H1 (cell line): ENCODE data around the gene ZNF423. TPM values are rescaled to one million over a fixed set of nuclear protein-coding genes. Genes with fewer than 3 reads are reported as not detected.

Source experiments
- BCL11A ChIP-seq, 2 experiments: IDR thresholded peaks; one replicate each; pipeline ENCODE4 v1.6.1; 2011; ENCODE audit warnings: low read depth in 2 of 2, low read length in 2 of 2, mild to moderate bottlenecking in 2 of 2
- CBX5 ChIP-seq: fragments of 300-800, 300-1000 bp; sonication (generic); IDR thresholded peaks from 2 replicates; pipeline ENCODE4 v1.7.1; 2016; ENCODE audit warnings: antibody characterized with exemption, low read length, low read depth
- POLR2A ChIP-seq, 2 experiments: IDR thresholded peaks; 1 replicate in 1 of 2; 2 replicates in 1 of 2; pipeline ENCODE4 v1.6.1; 2011; ENCODE audit warnings: low read depth in 2 of 2, low read length in 2 of 2, mild to moderate bottlenecking in 2 of 2; ENCODE audit errors: control extremely low read depth in 1 of 2
- SAP30 ChIP-seq: fragments of 300-600 bp; sonication (generic); IDR thresholded peaks from 2 replicates; pipeline ENCODE4 v1.7.1; 2012; ENCODE audit warnings: low read length, moderate library complexity, mild to moderate bottlenecking, inconsistent platforms; ENCODE audit not compliant: insufficient read depth, insufficient replicate concordance
- TBP ChIP-seq: IDR thresholded peaks from 2 replicates; pipeline ENCODE4 v1.6.1; 2011; ENCODE audit warnings: low read depth, low read length, improper control_type of control experiment
- TCF12 ChIP-seq: IDR thresholded peaks from 2 replicates; pipeline ENCODE4 v1.6.1; 2011; ENCODE audit warnings: low read depth, mild to moderate bottlenecking, low read length
- TEAD4 ChIP-seq: IDR thresholded peaks from 2 replicates; pipeline ENCODE4 v1.6.1; 2012; ENCODE audit warnings: low read depth, low read length, inconsistent platforms, mixed read lengths
- polyA plus RNA-seq, 7 experiments: library from polyadenylated mRNA; depleted of rRNA in 3 of 7; stranded (reverse) in 5 of 7; unstranded in 2 of 7; fragments of >200 nt in 5 of 7; fragments of 200-250 nt in 2 of 7; gene quantifications; 1 replicate in 5 of 7; 2 replicates in 1 of 7; 4 replicates in 1 of 7; pipeline versions ENCODE4 v1.2.1 to v1.2.3, GENCODE V29; 2011 to 2013; ENCODE audit warnings: missing spikeins in 2 of 7, mixed read lengths in 2 of 7
- total RNA-seq: library from RNA; stranded (reverse); fragmentation: NEBNext Ultra II Directional; extraction: Animal tissue kit (Norgen Biotek cat#: 25700); gene quantifications from 2 replicates; pipeline ENCODE4 v1.2.1, GENCODE V29; 2021
- TF ChIP-seq, protein P1 (sequence below): fragments of 300-600 bp; sonication (generic); IDR thresholded peaks from 2 replicates; pipeline ENCODE4 v1.7.1; 2012; ENCODE audit warnings: low read length, moderate library complexity, mild to moderate bottlenecking, inconsistent platforms; ENCODE audit not compliant: insufficient replicate concordance
- TF ChIP-seq, protein P2 (sequence below), 3 experiments: IDR thresholded peaks; 1 replicate in 2 of 3; 2 replicates in 1 of 3; pipeline versions ENCODE4 v1.5.1 to v1.6.1; 2011; ENCODE audit warnings: low read length in 3 of 3, mild to moderate bottlenecking in 3 of 3, inconsistent platforms in 2 of 3, low read depth in 1 of 3, moderate library complexity in 1 of 3; ENCODE audit not compliant: insufficient read depth in 1 of 3; ENCODE audit errors: control extremely low read depth in 1 of 3

Gene ZNF423
- total and polyA plus RNA-seq, 2 of the 8 experiments (the other 6 are each of a cell fraction or from before 2014, with no cell fraction given), result 38.2 to 52.3 TPM

DNA sequence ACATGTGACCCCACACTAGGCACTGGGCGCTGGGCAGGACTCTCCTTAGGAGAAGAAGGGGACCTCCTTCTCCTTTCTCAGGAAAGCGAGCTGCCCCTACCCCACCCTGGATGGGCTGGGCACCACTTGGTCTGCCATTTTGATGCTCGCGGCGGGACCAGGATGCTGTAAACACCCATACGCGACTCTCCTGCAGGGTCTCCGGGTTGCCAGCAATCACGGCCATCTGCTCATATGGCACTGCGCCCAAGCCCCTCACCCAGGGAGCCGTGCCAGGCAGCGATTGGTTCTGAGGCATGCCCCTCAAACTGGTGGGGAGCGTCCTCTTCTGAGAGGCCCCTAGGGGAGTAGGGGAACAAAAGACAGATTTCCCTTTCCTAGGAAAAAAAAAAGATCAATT, 383.3 kb downstream of the ZNF423 start (continued):
- TF ChIP-seq, protein P1, sequence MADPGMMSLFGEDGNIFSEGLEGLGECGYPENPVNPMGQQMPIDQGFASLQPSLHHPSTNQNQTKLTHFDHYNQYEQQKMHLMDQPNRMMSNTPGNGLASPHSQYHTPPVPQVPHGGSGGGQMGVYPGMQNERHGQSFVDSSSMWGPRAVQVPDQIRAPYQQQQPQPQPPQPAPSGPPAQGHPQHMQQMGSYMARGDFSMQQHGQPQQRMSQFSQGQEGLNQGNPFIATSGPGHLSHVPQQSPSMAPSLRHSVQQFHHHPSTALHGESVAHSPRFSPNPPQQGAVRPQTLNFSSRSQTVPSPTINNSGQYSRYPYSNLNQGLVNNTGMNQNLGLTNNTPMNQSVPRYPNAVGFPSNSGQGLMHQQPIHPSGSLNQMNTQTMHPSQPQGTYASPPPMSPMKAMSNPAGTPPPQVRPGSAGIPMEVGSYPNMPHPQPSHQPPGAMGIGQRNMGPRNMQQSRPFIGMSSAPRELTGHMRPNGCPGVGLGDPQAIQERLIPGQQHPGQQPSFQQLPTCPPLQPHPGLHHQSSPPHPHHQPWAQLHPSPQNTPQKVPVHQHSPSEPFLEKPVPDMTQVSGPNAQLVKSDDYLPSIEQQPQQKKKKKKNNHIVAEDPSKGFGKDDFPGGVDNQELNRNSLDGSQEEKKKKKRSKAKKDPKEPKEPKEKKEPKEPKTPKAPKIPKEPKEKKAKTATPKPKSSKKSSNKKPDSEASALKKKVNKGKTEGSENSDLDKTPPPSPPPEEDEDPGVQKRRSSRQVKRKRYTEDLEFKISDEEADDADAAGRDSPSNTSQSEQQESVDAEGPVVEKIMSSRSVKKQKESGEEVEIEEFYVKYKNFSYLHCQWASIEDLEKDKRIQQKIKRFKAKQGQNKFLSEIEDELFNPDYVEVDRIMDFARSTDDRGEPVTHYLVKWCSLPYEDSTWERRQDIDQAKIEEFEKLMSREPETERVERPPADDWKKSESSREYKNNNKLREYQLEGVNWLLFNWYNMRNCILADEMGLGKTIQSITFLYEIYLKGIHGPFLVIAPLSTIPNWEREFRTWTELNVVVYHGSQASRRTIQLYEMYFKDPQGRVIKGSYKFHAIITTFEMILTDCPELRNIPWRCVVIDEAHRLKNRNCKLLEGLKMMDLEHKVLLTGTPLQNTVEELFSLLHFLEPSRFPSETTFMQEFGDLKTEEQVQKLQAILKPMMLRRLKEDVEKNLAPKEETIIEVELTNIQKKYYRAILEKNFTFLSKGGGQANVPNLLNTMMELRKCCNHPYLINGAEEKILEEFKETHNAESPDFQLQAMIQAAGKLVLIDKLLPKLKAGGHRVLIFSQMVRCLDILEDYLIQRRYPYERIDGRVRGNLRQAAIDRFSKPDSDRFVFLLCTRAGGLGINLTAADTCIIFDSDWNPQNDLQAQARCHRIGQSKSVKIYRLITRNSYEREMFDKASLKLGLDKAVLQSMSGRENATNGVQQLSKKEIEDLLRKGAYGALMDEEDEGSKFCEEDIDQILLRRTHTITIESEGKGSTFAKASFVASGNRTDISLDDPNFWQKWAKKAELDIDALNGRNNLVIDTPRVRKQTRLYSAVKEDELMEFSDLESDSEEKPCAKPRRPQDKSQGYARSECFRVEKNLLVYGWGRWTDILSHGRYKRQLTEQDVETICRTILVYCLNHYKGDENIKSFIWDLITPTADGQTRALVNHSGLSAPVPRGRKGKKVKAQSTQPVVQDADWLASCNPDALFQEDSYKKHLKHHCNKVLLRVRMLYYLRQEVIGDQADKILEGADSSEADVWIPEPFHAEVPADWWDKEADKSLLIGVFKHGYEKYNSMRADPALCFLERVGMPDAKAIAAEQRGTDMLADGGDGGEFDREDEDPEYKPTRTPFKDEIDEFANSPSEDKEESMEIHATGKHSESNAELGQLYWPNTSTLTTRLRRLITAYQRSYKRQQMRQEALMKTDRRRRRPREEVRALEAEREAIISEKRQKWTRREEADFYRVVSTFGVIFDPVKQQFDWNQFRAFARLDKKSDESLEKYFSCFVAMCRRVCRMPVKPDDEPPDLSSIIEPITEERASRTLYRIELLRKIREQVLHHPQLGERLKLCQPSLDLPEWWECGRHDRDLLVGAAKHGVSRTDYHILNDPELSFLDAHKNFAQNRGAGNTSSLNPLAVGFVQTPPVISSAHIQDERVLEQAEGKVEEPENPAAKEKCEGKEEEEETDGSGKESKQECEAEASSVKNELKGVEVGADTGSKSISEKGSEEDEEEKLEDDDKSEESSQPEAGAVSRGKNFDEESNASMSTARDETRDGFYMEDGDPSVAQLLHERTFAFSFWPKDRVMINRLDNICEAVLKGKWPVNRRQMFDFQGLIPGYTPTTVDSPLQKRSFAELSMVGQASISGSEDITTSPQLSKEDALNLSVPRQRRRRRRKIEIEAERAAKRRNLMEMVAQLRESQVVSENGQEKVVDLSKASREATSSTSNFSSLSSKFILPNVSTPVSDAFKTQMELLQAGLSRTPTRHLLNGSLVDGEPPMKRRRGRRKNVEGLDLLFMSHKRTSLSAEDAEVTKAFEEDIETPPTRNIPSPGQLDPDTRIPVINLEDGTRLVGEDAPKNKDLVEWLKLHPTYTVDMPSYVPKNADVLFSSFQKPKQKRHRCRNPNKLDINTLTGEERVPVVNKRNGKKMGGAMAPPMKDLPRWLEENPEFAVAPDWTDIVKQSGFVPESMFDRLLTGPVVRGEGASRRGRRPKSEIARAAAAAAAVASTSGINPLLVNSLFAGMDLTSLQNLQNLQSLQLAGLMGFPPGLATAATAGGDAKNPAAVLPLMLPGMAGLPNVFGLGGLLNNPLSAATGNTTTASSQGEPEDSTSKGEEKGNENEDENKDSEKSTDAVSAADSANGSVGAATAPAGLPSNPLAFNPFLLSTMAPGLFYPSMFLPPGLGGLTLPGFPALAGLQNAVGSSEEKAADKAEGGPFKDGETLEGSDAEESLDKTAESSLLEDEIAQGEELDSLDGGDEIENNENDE, result no peak
- TF ChIP-seq, protein P2, sequence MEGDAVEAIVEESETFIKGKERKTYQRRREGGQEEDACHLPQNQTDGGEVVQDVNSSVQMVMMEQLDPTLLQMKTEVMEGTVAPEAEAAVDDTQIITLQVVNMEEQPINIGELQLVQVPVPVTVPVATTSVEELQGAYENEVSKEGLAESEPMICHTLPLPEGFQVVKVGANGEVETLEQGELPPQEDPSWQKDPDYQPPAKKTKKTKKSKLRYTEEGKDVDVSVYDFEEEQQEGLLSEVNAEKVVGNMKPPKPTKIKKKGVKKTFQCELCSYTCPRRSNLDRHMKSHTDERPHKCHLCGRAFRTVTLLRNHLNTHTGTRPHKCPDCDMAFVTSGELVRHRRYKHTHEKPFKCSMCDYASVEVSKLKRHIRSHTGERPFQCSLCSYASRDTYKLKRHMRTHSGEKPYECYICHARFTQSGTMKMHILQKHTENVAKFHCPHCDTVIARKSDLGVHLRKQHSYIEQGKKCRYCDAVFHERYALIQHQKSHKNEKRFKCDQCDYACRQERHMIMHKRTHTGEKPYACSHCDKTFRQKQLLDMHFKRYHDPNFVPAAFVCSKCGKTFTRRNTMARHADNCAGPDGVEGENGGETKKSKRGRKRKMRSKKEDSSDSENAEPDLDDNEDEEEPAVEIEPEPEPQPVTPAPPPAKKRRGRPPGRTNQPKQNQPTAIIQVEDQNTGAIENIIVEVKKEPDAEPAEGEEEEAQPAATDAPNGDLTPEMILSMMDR (IDR thresholded peaks at IDR 0.05; ENCODE audit: control extremely low read depth in 1 of 3, insufficient read depth in 1 of 3, low read depth in 1 of 3, low read length in 3 of 3), result no peak
- TF ChIP-seq TBP (no peak), BCL11A (IDR thresholded peaks at IDR 0.05; ENCODE audit: low read depth in 2 of 2, low read length in 2 of 2) (no peak), TEAD4 (no peak), CBX5 (no peak), TCF12 (no peak), SAP30 (no peak), POLR2A (IDR thresholded peaks at IDR 0.05; ENCODE audit: control extremely low read depth in 1 of 2, low read depth in 2 of 2, low read length in 2 of 2) (no peak)
